Measurements from ENCODE around the gene OR52J3. TPM values are rescaled to one million over a fixed set of nuclear protein-coding genes. Genes with fewer than 3 reads are reported as not detected.

Gene OR52J3
- polyA plus RNA-seq, 1 of the 3 experiments (the other 2 are of a cell fraction): not detected

- TF ChIP-seq EP300 (IDR thresholded peaks at IDR 0.05; ENCODE audit: borderline replicate concordance in 1 of 2, low read depth in 1 of 2, low read length in 1 of 2): no peak
Measured at GRCh38 chr11:5096011-5096410, 49.7 kb downstream of the OR52J3 start (continued).

Other genes with a start within 250 kb of the OR52J3 start
- not detected in 2 replicates for gene OR52R1, start 242.1 kb upstream of the OR52J3 start, polyA plus RNA-seq (2012; rRNA removed)
- not detected in 2 replicates for gene OR51F2, start 225.2 kb upstream of the OR52J3 start, polyA plus RNA-seq (2012; rRNA removed)
- gene OR51S1, start 197.3 kb upstream of the OR52J3 start, polyA plus RNA-seq (2012; rRNA removed): not detected in 2 replicates
- gene OR51T1, start 164.6 kb upstream of the OR52J3 start, polyA plus RNA-seq (2012; rRNA removed): not detected in 2 replicates
- gene OR51A7, start 142.7 kb upstream of the OR52J3 start, polyA plus RNA-seq (2012; rRNA removed): not detected in 2 replicates
- gene OR51G2, start 127.2 kb upstream of the OR52J3 start, polyA plus RNA-seq (2012; rRNA removed): not detected in 2 replicates
- gene OR51G1, start 122.2 kb upstream of the OR52J3 start, polyA plus RNA-seq (2012; rRNA removed): not detected in 2 replicates
- gene OR51A4, start 98.9 kb upstream of the OR52J3 start, polyA plus RNA-seq (2012; rRNA removed): not detected in 2 replicates
- gene OR51A2, start 90.8 kb upstream of the OR52J3 start, polyA plus RNA-seq (2012; rRNA removed): not detected in 2 replicates
- gene OR51L1, start 51.7 kb upstream of the OR52J3 start, polyA plus RNA-seq (2012; rRNA removed): not detected in 2 replicates
- gene OR52E2, start 13.1 kb downstream of the OR52J3 start, polyA plus RNA-seq (2012; rRNA removed): not detected in 2 replicates
- not detected in 2 replicates for gene OR52E1, start 23.0 kb downstream of the OR52J3 start, polyA plus RNA-seq (2012; rRNA removed)
- not detected in 2 replicates for gene OR52A5, start 91.8 kb downstream of the OR52J3 start, polyA plus RNA-seq (2012; rRNA removed)
- not detected in 2 replicates for gene OR52A1, start 108.2 kb downstream of the OR52J3 start, polyA plus RNA-seq (2012; rRNA removed)
- not detected in 2 replicates for gene OR51V1, start 154.2 kb downstream of the OR52J3 start, polyA plus RNA-seq (2012; rRNA removed)
- not detected in 2 replicates for gene HBB, start 180.5 kb downstream of the OR52J3 start, polyA plus RNA-seq (2012; rRNA removed)
- not detected in 2 replicates for gene HBD, start 188.0 kb downstream of the OR52J3 start, polyA plus RNA-seq (2012; rRNA removed)
- not detected in 2 replicates for gene HBG1, start 203.3 kb downstream of the OR52J3 start, polyA plus RNA-seq (2012; rRNA removed)
- 0.33 TPM in 1 of 2 replicates, not detected in the other for gene HBG2, start 208.3 kb downstream of the OR52J3 start, polyA plus RNA-seq (2012; rRNA removed)
- gene HBE1, start 223.4 kb downstream of the OR52J3 start, polyA plus RNA-seq (2012; rRNA removed): 2.4 TPM in 2 replicates

Measured in SK-N-SH (cell line).